Hypothalamus (tissue), 51 donors: ENCODE measurements around the gene BRF1.
"Not testable (repeated sequence)": the region's sequence is repeated elsewhere in the genome, so short reads cannot be mapped to it uniquely, and the experiment has no call there.

Source experiments
- DNase-seq, 51 donors: peaks; one replicate each; lab custom pipeline; 2025; lab: John Stamatoyannopoulos, UW

BRF1 gene

DNA sequence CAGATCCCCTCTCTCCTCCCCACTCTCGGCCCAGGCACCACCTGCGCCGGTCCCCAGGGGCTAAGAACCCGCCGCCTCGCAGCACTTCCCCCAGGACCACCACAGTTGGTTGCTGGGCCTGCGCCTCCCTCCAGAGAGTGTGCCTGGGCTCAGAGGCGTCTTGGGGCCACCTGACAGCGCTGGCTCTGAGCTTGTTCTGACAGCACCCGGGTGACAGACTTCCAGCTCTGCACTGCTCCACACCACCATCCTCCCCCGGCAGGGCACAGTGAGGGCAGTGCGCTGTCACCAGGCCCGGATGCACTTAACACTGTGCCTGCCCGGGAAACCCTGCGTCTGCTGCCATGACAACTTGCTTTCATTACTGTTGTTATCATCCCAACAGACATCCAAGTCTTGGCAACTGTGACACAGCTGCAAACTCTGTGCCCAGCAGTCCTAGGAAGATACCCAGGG is 6.6 kb downstream of the BRF1 start:
- peak in 33 of 51 donors; percentile 27 to 78 (median 59) for DNase-seq

DNA sequence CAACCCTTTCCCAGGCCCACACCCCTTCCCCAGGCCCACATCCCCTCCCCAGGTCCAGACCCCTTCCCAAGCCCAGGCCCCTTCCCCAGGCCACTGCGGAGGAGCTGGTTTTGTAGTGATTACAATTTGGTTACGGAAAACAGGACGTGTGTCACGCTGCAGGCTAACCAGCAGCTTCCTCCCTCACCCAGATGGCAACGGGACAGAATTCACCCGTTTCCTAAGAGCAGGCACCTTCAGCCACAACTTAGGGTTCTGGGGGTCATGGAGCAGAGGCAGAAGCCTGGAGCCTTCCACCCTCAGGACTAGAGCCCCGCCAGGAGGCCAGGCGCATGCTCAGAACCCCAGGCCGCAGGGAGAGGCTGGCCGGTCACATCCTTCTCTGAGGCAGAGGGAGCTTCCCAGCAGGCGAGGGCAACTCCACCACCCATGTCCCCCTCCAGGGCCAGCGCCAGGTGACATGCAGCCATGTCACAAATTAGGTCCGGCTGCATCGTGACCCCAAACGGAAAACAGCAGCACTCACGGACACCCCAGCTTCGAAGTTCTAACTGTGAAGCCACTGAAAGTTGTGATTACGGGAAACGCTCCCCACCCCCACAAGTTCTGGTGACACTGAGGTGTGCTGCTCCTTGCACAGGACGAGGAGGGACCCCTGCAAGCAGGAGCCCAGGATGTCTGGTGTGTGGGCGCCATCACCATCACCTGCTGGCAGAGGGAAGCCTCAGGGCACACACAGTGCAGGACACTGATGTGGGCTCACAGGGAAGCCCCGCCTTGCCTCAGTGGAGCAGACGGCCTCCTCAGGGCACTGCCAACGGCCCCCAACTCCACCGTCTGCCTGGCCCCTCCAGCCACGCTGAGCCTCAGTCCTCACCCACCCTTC is 7.7 kb downstream of the BRF1 start:
- no peak for DNase-seq

DNA sequence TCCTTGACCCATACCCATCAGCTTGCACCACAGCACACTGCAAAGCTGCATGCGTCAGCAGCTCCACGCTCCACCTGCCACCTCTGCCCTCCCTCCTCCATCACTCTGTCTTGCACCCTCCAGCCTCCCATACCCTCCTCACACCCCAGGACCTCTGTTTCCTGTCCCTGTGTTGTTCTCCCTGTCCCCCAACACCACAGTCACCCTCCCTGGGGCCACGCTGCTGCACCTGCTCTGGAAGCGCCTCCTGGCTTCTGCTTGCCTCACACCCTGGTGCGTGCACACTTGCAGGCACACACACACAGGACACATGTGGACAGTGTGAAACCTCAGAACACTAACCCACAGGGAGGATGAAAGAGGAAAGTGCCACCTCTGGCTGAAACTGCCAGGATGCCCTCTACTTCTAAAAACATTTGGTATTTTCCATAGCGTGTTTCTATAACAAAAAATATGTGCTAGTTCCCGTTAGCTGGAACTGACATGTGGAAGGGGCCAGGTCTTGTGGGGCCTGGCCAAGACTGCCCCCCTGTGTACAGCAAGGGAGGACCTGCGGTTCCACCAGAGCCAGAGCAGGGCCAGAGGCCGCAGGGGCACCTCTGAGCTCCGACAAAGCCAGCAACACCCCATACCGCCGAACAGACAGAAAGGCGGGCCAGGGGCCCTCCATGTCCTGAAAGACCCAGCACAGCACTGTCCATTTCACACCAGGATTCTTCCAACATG is 10.0 kb downstream of the BRF1 start:
- no peak for DNase-seq

DNA sequence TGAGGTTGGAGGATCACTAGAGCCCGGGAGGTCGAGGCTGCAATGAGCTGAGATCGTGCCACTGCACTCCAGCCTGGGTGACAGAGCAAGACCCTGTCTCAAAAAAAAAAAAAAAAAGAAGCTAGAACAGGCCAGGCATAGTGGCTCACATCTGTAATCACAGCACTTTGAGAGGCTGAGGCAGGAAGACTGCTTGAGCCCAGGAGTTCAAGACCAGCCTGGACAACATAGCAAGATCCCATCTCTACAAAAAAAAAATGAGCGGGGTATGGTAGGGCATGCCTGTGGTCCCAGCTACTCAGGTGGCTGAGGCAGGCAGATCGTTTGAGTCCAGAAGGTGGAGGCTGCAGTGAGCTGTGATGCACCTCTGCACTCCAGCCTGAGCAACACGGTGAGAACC is 11.9 kb downstream of the BRF1 start:
- DNase-seq = not testable (repeated sequence)

DNA sequence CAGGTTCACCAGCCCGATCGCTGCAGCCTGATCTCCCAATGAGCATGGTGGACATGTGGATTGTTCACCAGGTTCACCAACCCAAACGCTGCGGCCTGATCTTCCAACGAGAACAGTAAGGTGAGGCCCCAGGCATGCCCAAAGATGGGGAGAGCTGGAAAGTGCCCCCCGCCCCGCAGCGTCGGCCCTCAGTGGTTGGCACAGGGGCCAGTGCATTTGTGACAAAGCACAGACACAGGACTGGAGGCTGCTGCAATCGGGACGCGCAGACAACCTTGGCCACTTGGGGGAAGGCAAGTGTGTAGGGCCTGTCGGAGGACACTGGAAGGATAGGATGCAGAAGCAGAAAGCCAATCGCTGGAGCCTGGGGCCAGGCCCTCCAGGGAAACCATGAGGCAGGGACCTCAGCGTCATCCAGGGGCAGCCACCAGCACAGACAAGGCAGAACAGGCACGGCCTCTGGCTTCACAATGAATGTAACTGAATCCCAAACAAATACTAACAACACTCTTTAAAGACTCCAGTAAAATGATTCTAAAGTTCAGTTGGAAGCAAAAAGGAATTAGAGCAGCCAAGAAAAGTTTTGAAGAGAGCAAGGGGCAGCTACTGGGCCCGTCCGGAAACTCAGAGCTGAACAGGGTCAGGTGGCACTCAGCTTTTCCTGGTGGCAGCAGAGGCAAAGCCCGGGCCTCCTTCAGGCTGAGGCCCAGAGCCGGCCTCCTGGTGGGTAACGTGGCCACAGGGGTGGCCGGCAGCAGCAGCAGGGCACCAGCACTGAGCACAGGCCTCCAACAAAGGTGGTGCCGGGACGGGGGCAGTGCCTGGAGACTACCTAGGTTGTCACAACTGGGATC is 13.3 kb downstream of the BRF1 start:
- no peak for DNase-seq

DNA sequence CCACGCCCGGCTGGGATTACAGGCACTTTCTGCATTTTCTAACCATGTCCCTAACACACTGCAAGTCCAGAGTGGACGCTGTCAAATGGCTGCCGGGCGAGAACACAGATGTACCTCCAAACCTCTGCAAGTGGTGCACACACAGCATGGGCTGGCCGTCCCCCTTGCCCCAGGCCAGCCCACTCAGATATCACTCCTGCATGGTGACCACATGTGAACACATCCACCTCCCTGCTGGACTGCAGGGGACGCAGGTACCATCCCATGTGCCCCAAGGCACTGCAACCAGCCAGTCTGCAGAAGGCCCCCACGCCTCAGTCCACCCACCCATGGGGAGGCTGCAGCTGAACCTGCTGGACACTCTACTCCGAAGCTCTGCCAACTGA is 14.0 kb downstream of the BRF1 start:
- DNase-seq = no peak

DNA sequence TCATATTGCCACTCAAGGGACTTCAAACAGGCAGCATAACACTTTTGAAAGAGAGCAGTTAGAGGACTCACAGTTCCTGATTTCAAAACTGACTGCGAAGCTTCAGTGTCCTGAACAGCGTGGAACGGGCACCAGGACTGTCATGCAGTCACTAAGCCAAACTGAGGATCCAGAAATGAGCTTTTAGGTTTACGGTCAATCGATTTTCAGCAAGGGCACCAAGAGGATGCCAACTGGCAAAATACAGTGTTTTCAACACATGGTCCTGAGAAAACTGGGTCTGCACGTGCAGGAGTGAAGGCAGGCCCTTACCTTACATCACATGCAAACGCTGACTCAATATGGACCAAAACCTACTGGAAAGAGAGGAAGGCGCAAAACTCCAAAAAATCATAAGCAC is 15.6 kb downstream of the BRF1 start:
- no peak for DNase-seq

DNA sequence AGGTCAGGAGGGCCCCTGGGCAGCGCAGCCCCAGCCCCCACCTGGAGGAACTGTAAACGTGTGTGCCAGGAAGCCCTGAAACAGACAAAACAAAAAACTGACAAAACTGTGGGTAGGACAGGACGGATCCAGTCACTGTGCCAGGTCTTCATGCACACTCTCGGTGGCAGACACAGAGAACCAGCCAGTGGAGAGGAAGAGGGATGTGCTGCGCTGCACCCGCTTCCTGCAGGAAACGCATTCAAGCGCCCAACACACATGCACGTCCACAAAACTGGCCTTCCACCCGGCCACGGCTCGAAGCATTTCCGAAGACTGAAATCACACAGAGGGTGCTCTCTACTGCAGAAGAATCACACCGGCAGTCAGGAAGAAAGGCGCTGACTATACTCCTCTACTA is 16.9 kb downstream of the BRF1 start:
- DNase-seq = peak in 1 of 51 donors; percentile 20

DNA sequence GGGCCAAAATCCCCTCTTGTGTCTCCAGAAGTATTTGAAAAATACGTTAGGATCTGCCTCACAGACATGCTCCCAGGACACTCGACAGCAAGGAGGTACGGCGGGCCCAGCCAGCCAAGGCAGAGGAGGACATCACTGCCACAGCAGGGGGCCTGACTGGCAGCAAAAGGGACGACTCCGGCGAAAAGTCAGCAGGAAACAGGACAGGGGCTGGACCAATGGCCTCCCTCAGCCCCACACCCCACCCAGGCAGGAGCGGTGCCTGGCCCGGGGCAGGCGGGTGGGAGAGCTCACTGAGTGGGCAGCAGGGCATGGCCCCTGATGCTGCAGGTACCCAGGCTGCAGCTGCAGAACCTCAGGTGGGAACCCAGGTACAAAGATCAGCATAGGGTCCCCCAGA is 17.8 kb downstream of the BRF1 start:
- DNase-seq = no peak

DNA sequence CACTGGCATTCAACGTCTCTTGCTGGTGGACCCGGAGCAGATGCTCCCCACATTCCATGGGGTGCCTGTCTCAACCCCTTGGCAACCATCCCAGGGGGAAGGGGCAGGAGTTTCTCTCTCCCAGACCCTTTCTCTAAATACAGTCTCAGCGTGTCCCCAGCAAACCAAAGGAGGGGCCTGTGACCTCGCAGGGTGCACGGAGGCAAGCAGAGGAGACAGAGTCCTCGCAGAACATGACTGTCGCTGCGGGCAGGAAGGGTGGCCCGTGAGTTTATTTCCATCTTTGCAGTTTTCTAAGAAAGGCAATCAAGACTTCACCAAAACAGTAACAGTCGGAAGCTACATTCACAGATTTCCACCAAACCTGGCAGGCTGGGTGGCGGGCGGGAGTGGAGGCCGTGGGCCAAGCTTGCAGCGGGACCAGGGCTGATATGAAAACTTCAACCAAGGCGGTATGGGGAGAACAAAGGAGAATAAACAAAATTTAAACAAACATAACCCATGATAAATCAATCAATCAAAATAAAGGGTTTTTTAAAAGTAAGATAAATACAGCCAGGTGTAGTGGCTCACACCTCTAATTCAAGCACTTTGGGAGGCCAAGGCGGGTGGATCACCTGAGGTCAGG is 18.6 kb downstream of the BRF1 start:
- DNase-seq = no peak

DNA sequence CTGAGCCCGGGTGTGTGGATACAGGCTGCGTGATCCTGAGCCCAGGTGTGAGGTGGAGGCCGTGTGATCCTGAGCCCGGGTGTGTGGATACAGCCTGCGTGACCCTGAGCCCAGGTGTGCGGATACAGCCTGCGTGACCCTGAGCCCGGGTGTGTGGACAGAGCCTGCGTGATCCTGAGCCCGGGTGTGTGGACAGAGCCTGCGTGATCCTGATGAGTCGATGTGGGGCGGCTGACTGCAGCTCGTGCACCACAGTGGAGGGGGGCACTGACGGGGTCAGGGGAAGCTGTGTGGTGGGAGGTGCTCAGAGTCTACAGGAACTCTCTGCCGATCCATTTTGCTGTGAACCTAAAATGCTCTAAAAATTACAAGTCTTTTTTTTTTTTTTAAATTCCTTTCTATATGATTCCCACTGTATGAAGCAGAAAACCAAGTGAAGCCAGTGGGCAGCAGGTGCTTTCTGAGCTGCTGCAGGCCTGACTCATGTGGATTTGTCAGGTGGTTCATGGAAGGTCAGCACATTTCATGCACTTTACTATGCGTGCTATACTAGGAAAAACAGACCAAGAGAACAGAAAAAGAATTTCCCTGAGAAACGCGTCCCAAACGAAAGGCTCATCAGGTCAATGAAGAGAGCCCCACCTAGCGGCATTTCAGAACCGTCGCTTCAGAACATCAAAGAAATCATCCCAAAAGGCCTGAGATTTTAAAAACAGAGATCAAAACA is 19.3 kb downstream of the BRF1 start:
- peak in 10 of 51 donors; percentile 17 to 63 (median 33) for DNase-seq

DNA sequence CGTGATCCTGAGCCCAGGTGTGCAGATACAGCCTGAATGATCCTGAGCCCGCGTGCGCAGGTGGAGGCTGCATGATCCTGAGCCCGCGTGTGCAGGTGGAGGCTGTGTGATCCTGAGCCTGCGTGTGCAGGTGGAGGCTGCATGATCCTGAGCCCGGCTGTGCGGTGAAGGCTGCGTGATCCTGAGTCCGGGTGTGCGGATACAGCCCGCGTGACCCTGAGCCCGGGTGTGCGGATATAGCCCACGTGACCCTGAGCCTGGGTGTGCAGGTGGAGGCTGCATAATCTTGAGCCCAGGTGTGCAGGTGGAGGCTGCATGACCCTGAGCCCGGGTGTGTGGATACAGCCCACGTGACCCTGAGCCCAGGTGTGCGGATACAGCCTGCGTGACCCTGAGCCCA is 20.3 kb downstream of the BRF1 start:
- no peak for DNase-seq

DNA sequence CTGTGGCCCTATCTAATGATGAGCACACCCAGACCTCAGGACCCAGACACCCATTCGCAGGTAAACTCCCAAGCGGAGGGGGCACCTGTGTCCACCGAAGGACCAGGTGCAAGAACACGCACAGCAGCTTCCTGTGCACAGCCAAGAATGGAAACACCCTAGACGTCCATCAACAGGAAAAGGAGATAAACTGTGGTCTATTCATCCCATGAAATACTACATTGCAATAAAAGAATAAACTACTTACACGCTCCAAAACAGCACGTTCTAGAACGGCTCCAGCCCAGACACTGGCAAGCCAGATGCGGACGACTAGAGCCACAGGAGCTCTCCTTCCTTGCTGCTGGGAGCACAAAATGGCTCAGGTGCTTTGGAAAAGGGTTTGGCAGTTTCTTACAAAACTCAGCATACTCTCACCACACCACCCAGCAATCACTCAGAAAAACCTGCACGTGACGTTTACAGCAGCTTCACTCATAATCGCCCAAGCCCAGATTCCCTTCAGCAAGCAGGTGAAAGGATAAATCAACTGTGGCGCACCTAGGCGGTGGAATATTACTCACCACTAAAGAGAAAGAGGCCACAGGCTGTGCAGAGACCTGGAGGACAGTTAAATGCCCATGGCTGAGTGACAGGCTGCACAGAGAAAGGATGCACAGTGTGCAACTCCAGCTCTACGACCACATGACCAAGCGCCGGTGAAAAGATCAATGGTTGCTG is 21.0 kb downstream of the BRF1 start:
- no peak for DNase-seq

DNA sequence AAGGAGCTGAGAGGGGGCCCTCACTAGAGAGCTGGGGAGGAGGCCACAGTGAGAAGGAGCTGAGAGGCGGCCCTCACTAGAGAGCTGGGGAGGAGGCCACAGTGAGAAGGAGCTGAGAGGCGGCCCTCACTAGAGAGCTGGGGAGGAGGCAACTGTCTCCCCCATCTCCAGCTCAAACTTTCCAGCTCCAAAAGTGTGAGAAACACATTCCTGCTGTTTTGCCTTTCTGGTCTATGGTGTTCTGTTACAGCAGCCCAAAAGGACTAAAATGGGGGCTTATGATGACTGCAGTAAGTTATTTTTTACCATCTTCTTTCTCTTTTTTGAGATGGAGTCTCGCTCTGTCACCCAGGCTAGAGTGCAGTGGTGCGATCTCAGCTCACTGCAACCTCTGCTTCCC is 23.4 kb downstream of the BRF1 start:
- DNase-seq = not testable (repeated sequence)

DNA sequence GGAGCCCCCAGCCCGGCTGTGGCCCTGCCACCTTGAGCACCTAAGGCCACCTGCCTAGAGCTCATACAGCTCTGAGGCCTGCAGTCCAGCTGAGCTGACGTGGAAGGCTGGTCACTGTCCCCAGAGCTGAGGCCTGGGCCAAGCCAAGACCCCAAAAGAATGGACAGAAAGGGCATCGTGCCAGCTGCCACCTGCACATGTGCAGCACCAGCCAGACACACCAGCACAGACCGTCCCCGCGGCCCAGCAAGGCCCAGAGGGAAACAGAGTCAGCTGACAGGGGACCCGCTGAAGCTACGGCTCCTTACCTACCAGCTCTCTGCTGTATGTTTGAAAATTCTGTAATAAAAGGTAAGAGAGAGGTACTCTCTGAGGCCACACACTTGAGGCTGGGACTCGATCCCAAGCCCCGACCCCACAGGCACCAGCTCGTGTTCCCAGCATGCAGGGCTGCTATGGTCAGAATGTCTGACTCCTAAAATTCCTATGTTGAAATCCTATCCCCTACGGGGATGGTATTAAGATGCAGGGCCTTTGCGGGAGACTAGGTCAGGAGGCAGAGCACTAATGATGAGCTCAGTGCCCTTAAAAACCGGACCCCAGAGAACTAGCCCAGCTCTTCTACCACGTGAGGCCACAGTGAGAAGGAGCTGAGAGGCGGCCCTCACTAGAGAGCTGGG is 25.4 kb downstream of the BRF1 start:
- DNase-seq = peak in 2 of 51 donors; percentile 20 to 28

DNA sequence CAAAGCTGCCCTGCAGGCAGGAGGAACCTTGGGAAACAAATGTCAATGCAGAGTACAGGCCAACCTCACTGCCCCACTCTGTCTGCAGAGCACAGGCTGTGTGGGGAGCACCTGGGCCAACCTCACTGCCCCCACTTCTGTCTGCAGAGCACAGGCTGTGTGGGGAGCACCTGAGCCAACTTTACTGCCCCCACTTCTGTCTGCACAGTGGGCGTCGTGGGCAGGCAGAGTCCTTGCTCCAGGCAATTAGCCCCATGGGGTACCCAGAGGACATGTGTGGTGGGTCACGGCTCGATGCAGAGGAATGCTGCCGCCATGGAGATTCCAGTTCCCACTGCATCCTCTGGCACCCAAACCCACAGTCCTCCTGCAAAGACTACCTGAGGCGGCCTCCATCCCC is 26.2 kb downstream of the BRF1 start:
- DNase-seq = no peak

DNA sequence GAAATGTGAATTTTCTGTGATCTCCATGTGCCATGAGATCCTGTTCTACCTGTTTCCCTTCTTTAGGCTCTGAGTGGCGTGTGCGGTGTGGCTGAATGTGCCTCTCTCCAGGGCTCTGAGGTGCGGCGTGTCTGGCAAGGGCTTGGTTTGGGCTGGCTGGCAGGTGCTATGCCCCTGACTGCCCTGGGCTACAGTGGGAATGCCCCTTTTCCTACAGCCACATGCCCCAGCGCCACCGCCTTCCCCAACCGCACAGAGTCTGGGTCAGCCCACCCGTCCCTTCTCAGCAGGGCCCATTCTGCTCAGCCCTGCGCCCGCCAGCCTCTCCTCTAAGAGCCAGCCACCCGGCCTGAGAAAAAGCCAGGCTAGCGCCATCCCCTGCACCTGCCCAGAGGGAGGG is 27.7 kb downstream of the BRF1 start:
- DNase-seq = no peak

DNA sequence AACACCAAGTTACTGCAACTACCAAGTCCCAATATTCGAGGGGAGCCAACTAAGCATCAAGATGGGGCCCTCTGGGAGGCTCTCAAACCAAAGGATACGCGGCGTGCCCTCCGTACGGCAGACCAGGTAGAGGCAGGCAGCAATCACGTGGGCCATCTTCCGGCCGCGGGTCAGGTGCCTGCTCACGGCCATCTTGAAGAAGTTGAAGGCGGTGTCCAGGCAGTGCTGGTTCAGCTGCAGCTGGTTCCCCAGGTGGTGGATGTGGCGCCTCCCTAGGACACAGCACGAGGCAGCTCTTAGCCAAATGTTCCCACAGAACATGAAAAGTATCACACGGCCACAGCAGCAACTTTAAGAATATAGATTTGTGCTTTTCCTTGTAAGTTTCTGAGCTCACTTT is 28.2 kb downstream of the BRF1 start:
- DNase-seq = no peak
